IMR-90 (cell line): ENCODE data around the gene SH3GLB2. TPM values are rescaled to one million over a fixed set of nuclear protein-coding genes. Genes with fewer than 3 reads are reported as not detected.

Experiments
- ATAC-seq: fragments of 200-7000 bp; cut with Tn5 transposase; 2 replicates; pipeline ENCODE4 v1.9.1; 2020; ENCODE audit warnings: low read depth, mild to moderate bottlenecking, moderate library complexity
- BruUV-seq: library from RNA; stranded (reverse); fragments of 400-500 nt; replicated peaks from 2 replicates; lab custom pipeline; 2021; lab: Mats Ljungman, UMichigan
- CTCF ChIA-PET: fragments of 300-600 bp; formaldehyde crosslinking; extraction: SDS; loops from one replicate; lab custom pipeline; 2021; ENCODE audit warnings: antibody characterized with exemption; lab: Yijun Ruan, JAX
- POLR2A ChIA-PET: fragments of 300-600 bp; sonication (Branson Sonifier 250); formaldehyde crosslinking; loops from one replicate; lab custom pipeline; 2022; ENCODE audit warnings: antibody characterized with exemption; ENCODE audit not compliant: unreplicated experiment; lab: Charles Lee
- DNase-seq: peaks from one replicate; pipeline ENCODE4 v3.0.0; 2013
- H2AFZ ChIP-seq: replicated peaks from 2 replicates; pipeline ENCODE3; 2013; ENCODE audit warnings: low read length, mild to moderate bottlenecking; ENCODE audit not compliant: poor library complexity
- H2AK5ac ChIP-seq: 2 replicates; pipeline ENCODE4 v1.6.1; 2013; ENCODE audit warnings: low read depth, low read length, inconsistent platforms
- H2AK9ac ChIP-seq: replicated peaks from 2 replicates; pipeline ENCODE3; 2013; ENCODE audit warnings: mild to moderate bottlenecking, low read depth, low read length, moderate library complexity; ENCODE audit not compliant: poor library complexity
- H2BK120ac ChIP-seq: 2 replicates; pipeline ENCODE4 v1.6.1; 2013; ENCODE audit warnings: low read depth, low read length, inconsistent platforms
- H2BK15ac ChIP-seq: 3 replicates; pipeline ENCODE4 v1.6.1; 2013; ENCODE audit warnings: low read depth, low read length, inconsistent platforms
- H2BK20ac ChIP-seq: 2 replicates; pipeline ENCODE4 v1.6.1; 2013; ENCODE audit warnings: low read depth, mild to moderate bottlenecking, inconsistent platforms, low read length, moderate library complexity
- H2BK5ac ChIP-seq: 2 replicates; pipeline ENCODE4 v1.6.1; 2013; ENCODE audit warnings: mild to moderate bottlenecking, low read depth, low read length, inconsistent platforms; ENCODE audit not compliant: poor library complexity, severe bottlenecking
- H3K14ac ChIP-seq: replicated peaks from 2 replicates; pipeline ENCODE4 v1.6.1; 2013; ENCODE audit warnings: low read depth, low read length, inconsistent platforms
- H3K18ac ChIP-seq: 2 replicates; pipeline ENCODE4 v1.6.1; 2013; ENCODE audit warnings: low read depth, low read length, control low read depth
- H3K23ac ChIP-seq: 2 replicates; pipeline ENCODE4 v1.6.1; 2013; ENCODE audit warnings: low read depth, low read length, inconsistent platforms
- H3K27ac ChIP-seq: 2 replicates; pipeline ENCODE4 v1.5.1; 2013; ENCODE audit warnings: mild to moderate bottlenecking, control low read depth, low read length; ENCODE audit not compliant: insufficient read depth
- H3K27me3 ChIP-seq: 2 replicates; pipeline ENCODE4 v1.6.1; 2013; ENCODE audit warnings: low read length; ENCODE audit not compliant: control insufficient read depth, insufficient read depth
- H3K36me3 ChIP-seq: 2 replicates; pipeline ENCODE4 v1.6.1; 2013; ENCODE audit warnings: low read length, mixed read lengths; ENCODE audit not compliant: control insufficient read depth, insufficient read depth
- H3K4ac ChIP-seq: 2 replicates; pipeline ENCODE4 v1.6.1; 2013; ENCODE audit warnings: low read depth, low read length, inconsistent platforms
- H3K4me1 ChIP-seq: 2 replicates; pipeline ENCODE4 v1.6.1; 2013; ENCODE audit warnings: low read length, mixed read lengths; ENCODE audit not compliant: control insufficient read depth, insufficient read depth
- H3K4me2 ChIP-seq: 2 replicates; pipeline ENCODE4 v1.6.1; 2013; ENCODE audit warnings: low read depth, mild to moderate bottlenecking, control low read depth, low read length, moderate library complexity
- H3K4me3 ChIP-seq: 2 replicates; pipeline ENCODE4 v1.5.1; 2013; ENCODE audit warnings: low read depth, mild to moderate bottlenecking, control low read depth, low read length, moderate library complexity; ENCODE audit not compliant: insufficient read depth
- H3K56ac ChIP-seq: 2 replicates; pipeline ENCODE4 v1.6.1; 2013; ENCODE audit warnings: low read length, inconsistent platforms; ENCODE audit not compliant: insufficient read depth; ENCODE audit errors: extremely low read depth
- H3K79me1 ChIP-seq, 2 experiments: 2 replicates each; pipeline ENCODE4 v1.6.1; 2013; ENCODE audit warnings: low read length in 2 of 2, inconsistent platforms in 1 of 2, low read depth in 1 of 2
- H3K9ac ChIP-seq: 2 replicates; pipeline ENCODE4 v1.6.1; 2013; ENCODE audit warnings: low read depth, low read length, control low read depth
- H3K9me1 ChIP-seq: 2 replicates; pipeline ENCODE4 v1.6.1; 2013; ENCODE audit warnings: low read length, inconsistent platforms; ENCODE audit not compliant: insufficient read depth
- H3K9me3 ChIP-seq: 2 replicates; pipeline ENCODE4 v1.6.1; 2013; ENCODE audit warnings: low read length; ENCODE audit not compliant: control insufficient read depth, insufficient read depth
- H4K20me1 ChIP-seq: 2 replicates; pipeline ENCODE4 v1.6.1; 2013; ENCODE audit warnings: low read length, inconsistent platforms; ENCODE audit not compliant: insufficient read depth
- H4K5ac ChIP-seq: 2 replicates; pipeline ENCODE4 v1.6.1; 2013; ENCODE audit warnings: mild to moderate bottlenecking, low read depth, low read length, control low read depth
- H4K8ac ChIP-seq, 2 experiments: 2 replicates each; pipeline ENCODE4 v1.6.1; 2013; ENCODE audit warnings: low read depth in 2 of 2, low read length in 2 of 2, control low read depth in 1 of 2, inconsistent platforms in 1 of 2
- H4K91ac ChIP-seq: 2 replicates; pipeline ENCODE4 v1.6.1; 2013; ENCODE audit warnings: low read depth, low read length, inconsistent platforms; ENCODE audit not compliant: insufficient read depth
- FOS ChIP-seq: fragments of 150-350 bp; IDR thresholded peaks from 2 replicates; pipeline ENCODE4 v1.6.1; 2016; ENCODE audit warnings: low read depth, low read length
- MXI1 ChIP-seq: IDR thresholded peaks from 2 replicates; pipeline ENCODE4 v1.6.1; 2012; ENCODE audit warnings: low read depth, mild to moderate bottlenecking, low read length, moderate library complexity, borderline replicate concordance
- POLR2A ChIP-seq: IDR thresholded peaks from 2 replicates; pipeline ENCODE4 v1.6.1; 2012; ENCODE audit warnings: mild to moderate bottlenecking, low read depth, low read length
- RAD21 ChIP-seq: IDR thresholded peaks from 2 replicates; pipeline ENCODE4 v1.6.1; 2012; ENCODE audit warnings: low read length, improper control_type of control experiment
- RCOR1 ChIP-seq: IDR thresholded peaks from 2 replicates; pipeline ENCODE4 v1.6.1; 2012; ENCODE audit warnings: mild to moderate bottlenecking, low read length, improper control_type of control experiment; ENCODE audit not compliant: insufficient replicate concordance
- WGBS, 2 experiments: methylation state at CpG; one replicate each; pipeline versions ENCODE4 v1.1.5 to v1.1.7; 2013; ENCODE audit warnings: missing lambda C conversion rate in 2 of 2; ENCODE audit not compliant: insufficient read length in 1 of 2; ENCODE audit errors: extremely low coverage in 2 of 2; 5-methylcytosine and 5-hydroxymethylcytosine counted together
- dilution Hi-C: fragments of 300-500 bp; cut with HindIII; formaldehyde crosslinking; loops from one replicate; pipeline ENCODE4 v1.14.3; 2018; ENCODE audit warnings: low sequenced_read_pairs; ENCODE audit not compliant: unreplicated experiment
- in situ Hi-C: fragments of 300-500 bp; cut with MboI; formaldehyde crosslinking; loops from 3 replicates; pipeline ENCODE4 v1.14.3; 2019; ENCODE audit warnings: low sequenced_read_pairs, inconsistent platforms, mixed read lengths
- intact Hi-C: fragments of 100-400 bp; cut with micrococcal nuclease; formaldehyde crosslinking; loops from 2 replicates; pipeline ENCODE4 v1.10.0; 2022
- polyA plus RNA-seq, 3 experiments: library from polyadenylated mRNA; depleted of rRNA; stranded (reverse); fragments of >200 nt; gene quantifications; 2 replicates each; pipeline ENCODE4 v1.2.3, GENCODE V29; 2012; ENCODE audit warnings: low replicate concordance in 1 of 3
- total RNA-seq: library from RNA; depleted of rRNA; stranded (reverse); fragments of >200 nt; gene quantifications from 2 replicates; pipeline ENCODE4 v1.2.3, GENCODE V29; 2012
- TF ChIP-seq, protein P1 (sequence below): fragments of 150-350 bp; IDR thresholded peaks from 2 replicates; pipeline ENCODE4 v1.6.1; 2016; ENCODE audit warnings: low read depth, mild to moderate bottlenecking, low read length, moderate library complexity, borderline replicate concordance

SH3GLB2 gene
- total and polyA plus RNA-seq, 2 of the 4 experiments (the other 2 are of a cell fraction) = 36.4 to 68.4 TPM

DNA sequence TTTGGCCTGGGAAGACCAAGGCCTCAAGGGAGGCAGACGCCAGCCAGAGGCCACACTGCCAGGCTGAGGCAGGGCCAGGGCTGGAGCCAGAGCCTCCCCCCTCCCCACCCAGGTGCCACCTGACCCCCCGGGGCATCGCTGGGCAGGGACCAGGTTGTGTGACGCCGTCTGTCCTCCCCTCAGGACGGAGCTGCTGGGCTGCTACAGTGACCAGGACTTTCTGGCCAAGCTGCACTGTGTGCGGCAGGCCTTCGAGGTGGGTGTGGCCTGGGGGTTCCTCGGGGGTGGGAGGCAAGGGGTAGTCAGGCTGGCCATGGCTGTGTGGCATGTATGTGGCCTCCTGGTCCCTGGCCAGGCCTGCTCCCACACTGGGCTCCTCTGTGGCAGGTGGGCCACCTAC is 34.9 kb upstream of the SH3GLB2 start:
- Histone ChIP-seq H3K4me3 (no peak overlapping the region), H3K27ac (no peak overlapping the region), H3K23ac (no peak overlapping the region), H2AK9ac (no peak overlapping the region), H3K56ac (no peak overlapping the region), H3K27me3 (no peaks in the 10 kb centered on the region), H3K14ac (no peak overlapping the region), H3K18ac (no peak overlapping the region), H2BK20ac (no peak overlapping the region), H4K8ac (no peak overlapping the region), H3K79me1 (peaks cover 0 to 11% of the 10 kb centered on the region in 2 experiments; a peak in 1 of 4 replicates), H2BK5ac (no peak overlapping the region), H3K9me3 (no peaks in the 10 kb centered on the region), H2BK120ac (no peak overlapping the region), H2AK5ac (no peak overlapping the region), H2AFZ (no peak overlapping the region), H4K5ac (no peak overlapping the region), H3K4ac (no peak overlapping the region), H3K9me1 (no peaks in the 10 kb centered on the region), H3K36me3 (peaks cover 56% of the 10 kb centered on the region), H4K20me1 (no peaks in the 10 kb centered on the region), H2BK15ac (no peak overlapping the region), H3K4me2 (no peak overlapping the region), H4K91ac (no peak overlapping the region), H3K9ac (no peak overlapping the region), H3K4me1 (no peaks in the 10 kb centered on the region)
- intact Hi-C loops (no loop called here), in situ Hi-C loops (no loop called here), dilution Hi-C loops (no loop called here)
- CTCF ChIA-PET = no interaction called here
- DNase-seq (no peak), ATAC-seq (no peak)
- TF ChIP-seq RCOR1 = no peak
- TF ChIP-seq, protein P1, sequence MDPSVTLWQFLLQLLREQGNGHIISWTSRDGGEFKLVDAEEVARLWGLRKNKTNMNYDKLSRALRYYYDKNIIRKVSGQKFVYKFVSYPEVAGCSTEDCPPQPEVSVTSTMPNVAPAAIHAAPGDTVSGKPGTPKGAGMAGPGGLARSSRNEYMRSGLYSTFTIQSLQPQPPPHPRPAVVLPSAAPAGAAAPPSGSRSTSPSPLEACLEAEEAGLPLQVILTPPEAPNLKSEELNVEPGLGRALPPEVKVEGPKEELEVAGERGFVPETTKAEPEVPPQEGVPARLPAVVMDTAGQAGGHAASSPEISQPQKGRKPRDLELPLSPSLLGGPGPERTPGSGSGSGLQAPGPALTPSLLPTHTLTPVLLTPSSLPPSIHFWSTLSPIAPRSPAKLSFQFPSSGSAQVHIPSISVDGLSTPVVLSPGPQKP = no peak
- no peak for TF ChIP-seq FOS
- TF ChIP-seq RAD21 = no peak
- TF ChIP-seq MXI1 = no peak
- TF ChIP-seq POLR2A = no peak
- POLR2A ChIA-PET = no interaction called here
- no TSS peak for BruUV-seq
- WGBS, 2 experiments = 100% methylated on average over 3 of the region's 9 CpGs; no CpG with 5 or more reads in 1 of the 2 experiments
